HCT116 (cell line): Measurements from ENCODE around the gene ATP6V1B1.

Experiments used
- ATF3 ChIP-seq: IDR thresholded peaks from 2 replicates; pipeline ENCODE4 v1.6.1; 2012
- CEBPB ChIP-seq: IDR thresholded peaks from 2 replicates; pipeline ENCODE4 v1.6.1; 2012; ENCODE audit warnings: low read depth
- CTCF ChIP-seq, 3 experiments: fragments of 200-600 bp in 1 of 3; sonication (generic) in 1 of 3; IDR thresholded peaks in 2 of 3; conservative IDR thresholded peaks in 1 of 3; 2 replicates each; pipeline ENCODE4 v1.5.1; 2012 to 2017; ENCODE audit warnings: low read depth in 2 of 3, low read length in 2 of 3, antibody characterized with exemption in 1 of 3, borderline replicate concordance in 1 of 3, control low read depth in 1 of 3, mild to moderate bottlenecking in 1 of 3, mixed read lengths in 1 of 3, mixed run types in 1 of 3, moderate library complexity in 1 of 3; ENCODE audit not compliant: insufficient read depth in 1 of 3
- EZH2 ChIP-seq: fragments of 200-600 bp; sonication (generic); IDR thresholded peaks from 2 replicates; pipeline ENCODE4 v1.6.1; 2017; ENCODE audit warnings: antibody characterized with exemption, mixed run types
- MAX ChIP-seq: IDR thresholded peaks from 2 replicates; pipeline ENCODE4 v1.6.1; 2012
- POLR2A ChIP-seq: IDR thresholded peaks from 2 replicates; pipeline ENCODE4 v1.7.0; 2011; ENCODE audit warnings: borderline replicate concordance; ENCODE audit not compliant: insufficient read depth, insufficient read length; ENCODE audit errors: extremely low read depth
- POLR2AphosphoS5 ChIP-seq: IDR thresholded peaks from 2 replicates; pipeline ENCODE4 v1.6.1; 2011; ENCODE audit warnings: mild to moderate bottlenecking, low read depth, low read length, moderate library complexity
- RAD21 ChIP-seq: IDR thresholded peaks from 2 replicates; pipeline ENCODE4 v1.6.1; 2012; ENCODE audit warnings: low read depth, mild to moderate bottlenecking
- SRF ChIP-seq: IDR thresholded peaks from 2 replicates; pipeline ENCODE4 v1.6.1; 2012; ENCODE audit warnings: low read depth
- ZBTB33 ChIP-seq: IDR thresholded peaks from 2 replicates; pipeline ENCODE4 v1.6.1; 2011; ENCODE audit warnings: mild to moderate bottlenecking, low read length, moderate library complexity; ENCODE audit not compliant: insufficient replicate concordance; ENCODE audit errors: extremely low read depth

GRCh38 chr2:70990216-70990615 lies 54.5 kb downstream of the ATP6V1B1 start:
- TF ChIP-seq CTCF (IDR thresholded peaks at IDR 0.05 in 2 of 3, conservative IDR thresholded peaks at IDR 0.05 in 1 of 3; ENCODE audit: borderline replicate concordance in 1 of 3, insufficient read depth in 1 of 3, low read depth in 2 of 3, low read length in 2 of 3): no peak
- no peak for TF ChIP-seq CEBPB
- no peak for TF ChIP-seq ZBTB33
- no peak for TF ChIP-seq MAX
- TF ChIP-seq POLR2A: no peak
- TF ChIP-seq POLR2AphosphoS5: no peak
- no peak for TF ChIP-seq ATF3
- TF ChIP-seq RAD21: no peak
- no peak for TF ChIP-seq SRF
- no peak for TF ChIP-seq EZH2
